HG02943 (cell line): ENCODE measurements around the gene RAP1GDS1.
"Not testable (repeated sequence)": the region's sequence is repeated elsewhere in the genome, so short reads cannot be mapped to it uniquely, and the experiment has no call there.

Experiments
- ATAC-seq: cut with Tn5 transposase; IDR thresholded peaks from one replicate; pipeline ENCODE4 v1.9.1; 2021; ENCODE audit warnings: mild to moderate bottlenecking, low read depth, moderate library complexity; ENCODE audit not compliant: unreplicated experiment

Gene RAP1GDS1

DNA sequence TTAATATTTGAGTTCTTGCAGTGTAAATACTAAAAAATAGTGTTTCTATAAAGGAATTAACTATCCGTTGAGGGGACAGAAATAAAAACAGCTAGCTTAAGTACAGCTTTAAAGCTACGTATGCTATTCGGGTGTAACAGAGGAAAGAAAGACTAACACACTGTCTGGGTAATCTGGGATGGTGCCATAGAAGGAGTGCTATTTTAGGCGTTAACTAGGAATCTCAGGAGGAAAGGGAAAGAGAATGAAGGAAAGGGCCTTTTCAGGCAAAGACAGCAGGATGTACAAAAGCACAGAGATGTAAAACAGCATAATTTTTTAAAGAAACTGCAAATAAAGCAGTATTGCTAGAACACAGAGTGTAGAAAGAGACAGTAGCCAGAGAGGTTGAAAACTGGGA is 161.8 kb downstream of the RAP1GDS1 start:
- ATAC-seq: no peak

DNA sequence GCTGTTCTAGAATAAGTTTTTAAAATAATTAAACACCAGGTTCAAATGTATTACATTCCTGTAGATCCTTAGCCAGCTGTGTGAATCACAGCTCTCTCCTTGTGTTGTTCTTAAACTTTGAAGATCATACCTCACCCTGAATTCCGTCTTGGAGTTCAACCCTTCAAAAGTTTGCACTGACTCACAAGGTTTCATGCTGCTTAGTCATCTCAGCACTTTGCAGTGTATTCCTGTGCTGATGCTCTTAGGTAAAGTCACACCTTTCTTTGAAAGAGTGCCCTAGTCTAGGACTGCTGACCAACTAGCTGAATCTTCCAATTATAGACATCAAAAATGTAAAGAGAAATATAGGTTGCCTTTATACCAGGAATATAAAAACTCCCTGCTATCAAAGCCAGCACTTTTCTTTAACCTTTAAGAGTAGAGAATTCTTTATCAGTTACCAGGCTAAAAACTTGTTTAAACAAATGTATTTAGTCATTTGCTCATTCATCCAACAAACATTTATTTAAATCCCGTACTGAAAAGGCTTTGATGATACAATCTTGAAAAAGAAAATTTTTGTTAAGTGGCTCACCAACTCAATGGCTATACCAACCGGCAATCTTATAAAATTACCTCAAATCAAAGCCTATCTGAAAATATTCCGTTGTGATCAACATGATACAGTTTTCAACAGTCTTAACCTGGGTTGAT is 169.7 kb downstream of the RAP1GDS1 start:
- ATAC-seq: no peak

DNA sequence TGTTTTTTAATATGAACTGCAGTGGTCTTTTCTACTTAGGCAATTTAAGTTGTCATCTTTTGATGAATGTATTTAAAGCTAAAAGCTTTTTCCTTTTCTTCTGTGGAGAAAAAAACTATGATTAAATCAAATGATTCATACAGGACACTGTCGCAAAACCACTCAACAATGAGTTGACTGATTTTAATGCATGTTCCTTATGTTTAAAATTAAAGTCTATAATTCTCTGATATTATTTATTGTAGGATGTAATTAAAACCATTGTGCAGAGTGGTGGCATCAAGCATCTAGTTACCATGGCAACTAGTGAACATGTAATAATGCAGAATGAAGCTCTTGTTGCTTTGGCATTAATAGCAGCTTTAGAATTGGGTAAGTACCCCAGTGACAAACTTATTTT is 172.5 kb downstream of the RAP1GDS1 start:
- ATAC-seq: no peak

DNA sequence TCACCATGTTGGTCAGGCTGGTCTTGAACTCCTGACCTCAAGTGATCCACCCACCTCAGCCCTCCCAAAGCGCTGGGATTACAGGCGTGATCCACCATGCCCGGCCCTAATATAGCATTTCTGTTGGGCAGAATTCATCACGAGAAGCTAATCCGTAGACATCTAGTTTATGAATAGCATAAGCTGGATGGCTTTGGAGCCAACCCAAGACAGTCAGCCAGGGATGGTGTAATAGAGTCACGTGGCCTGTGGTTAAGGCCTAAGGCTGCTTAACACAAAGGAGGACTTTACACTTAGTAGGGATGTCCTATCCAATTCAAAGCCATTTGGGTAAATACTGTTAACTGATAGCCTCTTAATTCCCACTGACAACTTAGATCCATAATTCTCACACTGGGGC is 173.6 kb downstream of the RAP1GDS1 start:
- ATAC-seq: no peak

DNA sequence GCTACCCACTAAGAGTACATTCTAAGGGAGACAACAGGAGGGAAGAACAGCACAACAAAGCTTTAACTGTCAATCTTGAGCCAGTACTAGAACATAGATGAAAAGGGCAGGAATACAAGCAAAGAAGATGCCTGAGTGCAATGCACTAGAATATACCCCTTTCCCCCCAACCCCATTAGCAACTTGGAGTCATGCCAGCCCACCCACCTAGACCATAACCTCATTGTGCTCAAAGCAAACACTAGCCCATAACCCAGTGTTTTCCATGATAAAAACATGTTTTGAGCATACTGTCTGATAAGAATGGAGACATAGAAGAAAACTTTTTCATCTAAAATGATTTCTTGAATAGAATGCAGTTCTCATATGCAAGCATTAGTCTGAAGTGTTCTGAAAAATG is 183.2 kb downstream of the RAP1GDS1 start:
- no peak for ATAC-seq

DNA sequence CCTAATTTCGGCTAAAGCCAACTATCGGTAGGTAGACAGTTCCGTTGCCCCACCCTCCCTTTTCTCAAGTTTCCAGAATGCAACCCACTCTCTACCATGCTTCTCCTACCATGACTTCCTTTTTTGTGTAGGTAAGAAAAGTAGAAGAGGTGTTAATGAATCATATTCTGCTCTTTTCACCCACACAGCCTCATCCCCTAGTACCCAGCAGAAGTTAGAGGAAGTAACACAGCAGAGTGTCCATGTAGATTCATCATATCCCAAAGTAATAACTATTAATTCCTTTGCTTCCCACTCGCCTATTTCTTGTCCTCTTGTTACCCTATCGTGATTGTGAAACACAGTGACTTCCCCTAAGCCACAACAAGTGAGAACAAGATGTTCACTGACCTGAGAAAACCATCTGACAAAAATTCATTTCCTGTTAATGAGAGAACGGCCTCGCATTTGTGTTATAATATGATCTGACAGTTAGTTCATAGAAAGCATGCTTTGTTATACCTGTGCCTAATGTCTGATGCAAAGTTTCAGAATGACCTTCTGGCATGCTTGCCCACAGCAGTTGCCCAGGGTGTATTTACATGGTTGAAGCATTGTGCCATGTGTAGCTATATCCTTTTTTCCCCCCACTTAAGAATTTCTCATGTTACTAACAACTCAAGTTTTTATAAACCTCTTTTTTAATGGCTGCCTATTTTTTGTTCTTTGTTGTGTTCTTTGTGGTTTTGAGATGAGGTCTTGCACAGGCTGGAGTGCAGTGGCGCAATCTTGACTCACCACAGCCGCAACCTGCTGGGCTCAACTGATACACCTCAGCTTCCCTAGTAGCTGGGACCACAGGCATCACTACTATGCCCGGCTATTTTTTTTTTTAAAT is 185.6 kb downstream of the RAP1GDS1 start:
- peak; percentile 66 for ATAC-seq

DNA sequence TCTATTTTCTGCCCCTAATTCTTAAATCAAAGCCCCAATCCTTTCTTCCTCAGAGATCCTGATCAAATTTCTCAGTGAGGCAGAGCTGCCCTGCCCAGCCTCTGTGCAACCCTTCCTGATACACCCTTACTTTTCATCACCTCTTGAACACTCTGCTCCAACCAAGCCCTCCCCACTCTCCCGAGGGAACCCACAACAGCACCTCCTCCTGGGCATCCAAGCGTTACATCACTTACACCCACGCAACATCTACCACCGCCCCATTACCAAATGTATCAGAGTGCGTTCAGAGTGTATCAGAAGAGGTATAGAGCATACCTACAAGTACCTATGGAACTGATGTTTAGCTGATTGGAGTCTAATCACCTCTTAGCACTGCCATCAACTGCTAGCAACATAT is 186.5 kb downstream of the RAP1GDS1 start:
- no peak for ATAC-seq

DNA sequence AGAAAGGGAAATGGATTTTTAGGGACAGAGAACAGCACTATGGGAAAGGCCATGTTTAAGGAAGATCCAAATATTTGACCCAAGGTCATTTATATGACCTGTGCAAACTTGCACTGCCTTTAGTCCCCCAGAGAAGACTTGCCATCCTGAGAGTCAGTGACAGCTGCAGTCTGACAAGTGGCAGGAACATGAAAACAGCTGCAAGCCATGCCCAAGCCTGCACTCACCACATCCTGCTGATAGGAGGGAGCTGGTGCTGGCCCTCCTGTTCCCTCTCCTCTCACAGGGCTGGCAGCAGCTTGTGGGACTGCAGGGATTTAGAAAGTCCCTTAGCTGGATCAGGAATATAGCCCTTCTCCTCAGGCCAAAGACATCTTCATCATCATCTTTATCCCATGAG is 187.7 kb downstream of the RAP1GDS1 start:
- ATAC-seq: peak; percentile 41

DNA sequence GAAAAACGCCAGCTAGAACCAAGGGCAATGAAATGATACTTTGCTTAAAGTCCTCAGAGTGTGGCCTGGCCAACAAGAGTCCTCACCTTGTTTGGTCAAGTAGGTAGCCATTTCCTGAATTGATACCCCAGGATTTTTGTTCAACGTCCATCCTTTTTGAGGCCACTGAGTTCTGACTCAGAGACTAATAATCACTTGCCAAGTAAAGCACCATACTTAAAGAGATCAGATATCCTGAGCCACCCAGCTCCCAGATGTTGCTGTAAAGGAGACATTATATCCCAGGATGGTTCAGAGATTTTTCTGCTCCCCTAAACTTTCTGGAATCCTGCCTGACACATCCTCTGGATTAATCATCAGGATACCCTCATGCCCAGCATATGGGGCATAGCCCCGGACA is 190.9 kb downstream of the RAP1GDS1 start:
- ATAC-seq: no peak

DNA sequence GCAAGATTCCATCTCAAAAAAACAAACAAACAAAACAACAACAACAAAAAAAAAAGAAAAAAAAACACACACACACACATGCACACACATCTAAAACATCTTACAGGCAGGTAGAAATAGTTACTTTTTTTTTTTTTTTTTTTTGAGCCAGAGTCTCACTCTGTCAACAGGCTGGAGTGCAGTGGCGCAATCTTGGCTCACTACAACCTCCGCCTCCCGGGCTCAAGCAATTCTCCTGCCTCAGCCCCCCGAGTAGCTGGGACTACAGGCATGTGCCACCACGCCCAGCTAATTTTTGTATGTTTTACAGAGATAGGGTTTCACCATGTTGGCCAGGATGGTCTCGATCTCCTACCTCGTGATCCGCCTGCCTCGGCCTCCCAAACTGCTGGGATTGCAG is 196.2 kb downstream of the RAP1GDS1 start:
- ATAC-seq: not testable (repeated sequence)

DNA sequence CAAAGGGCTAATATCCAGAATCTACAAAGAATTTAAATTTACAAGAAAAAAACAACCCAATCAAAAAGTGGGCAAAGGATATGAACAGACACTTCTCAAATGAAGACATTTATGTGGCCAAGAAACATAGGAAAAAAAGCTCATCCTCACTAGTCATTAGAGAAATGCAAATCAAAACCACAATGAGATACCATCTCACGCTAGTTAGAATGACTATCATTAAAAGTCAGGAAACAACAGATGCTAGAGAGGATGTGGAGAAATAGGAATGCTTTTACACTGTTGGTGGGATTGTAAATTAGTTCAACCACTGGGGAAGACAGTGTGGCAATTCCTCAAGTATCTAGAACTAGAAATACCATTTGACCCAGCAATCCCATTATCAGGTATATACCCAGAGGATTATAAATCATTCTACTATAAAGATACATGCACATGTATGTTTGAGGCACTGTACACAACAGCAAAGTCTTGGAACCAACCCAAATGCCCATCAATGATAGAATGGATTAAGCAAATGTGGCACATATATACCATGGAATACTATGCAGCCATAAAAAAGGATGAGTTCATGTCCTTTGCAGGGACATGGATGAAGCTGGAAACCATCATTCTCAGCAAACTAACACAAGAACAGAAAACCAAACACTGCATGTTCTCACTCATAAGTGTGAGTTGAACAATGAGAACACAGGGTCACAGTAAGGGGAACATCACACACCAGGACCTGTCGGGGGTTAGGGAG is 200.1 kb downstream of the RAP1GDS1 start:
- ATAC-seq: not testable (repeated sequence)

DNA sequence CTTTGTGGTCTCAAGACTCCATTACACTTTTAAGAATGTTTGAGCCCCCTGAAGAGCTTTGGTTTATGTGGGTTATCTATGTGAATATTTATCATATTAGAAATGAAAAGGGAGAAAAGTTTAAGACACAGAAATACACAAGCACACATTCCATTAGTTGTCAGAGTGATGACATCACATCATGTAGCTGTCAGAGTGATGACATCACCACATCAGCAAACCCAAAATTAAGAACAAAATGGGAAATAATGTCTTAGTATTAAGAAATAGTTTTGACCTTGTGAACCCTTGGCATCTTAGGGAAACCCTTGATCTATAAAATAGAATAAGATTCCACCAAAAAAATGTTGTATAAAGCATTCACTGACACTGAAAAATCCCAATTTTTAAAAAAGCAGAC is 201.3 kb downstream of the RAP1GDS1 start:
- no peak for ATAC-seq

DNA sequence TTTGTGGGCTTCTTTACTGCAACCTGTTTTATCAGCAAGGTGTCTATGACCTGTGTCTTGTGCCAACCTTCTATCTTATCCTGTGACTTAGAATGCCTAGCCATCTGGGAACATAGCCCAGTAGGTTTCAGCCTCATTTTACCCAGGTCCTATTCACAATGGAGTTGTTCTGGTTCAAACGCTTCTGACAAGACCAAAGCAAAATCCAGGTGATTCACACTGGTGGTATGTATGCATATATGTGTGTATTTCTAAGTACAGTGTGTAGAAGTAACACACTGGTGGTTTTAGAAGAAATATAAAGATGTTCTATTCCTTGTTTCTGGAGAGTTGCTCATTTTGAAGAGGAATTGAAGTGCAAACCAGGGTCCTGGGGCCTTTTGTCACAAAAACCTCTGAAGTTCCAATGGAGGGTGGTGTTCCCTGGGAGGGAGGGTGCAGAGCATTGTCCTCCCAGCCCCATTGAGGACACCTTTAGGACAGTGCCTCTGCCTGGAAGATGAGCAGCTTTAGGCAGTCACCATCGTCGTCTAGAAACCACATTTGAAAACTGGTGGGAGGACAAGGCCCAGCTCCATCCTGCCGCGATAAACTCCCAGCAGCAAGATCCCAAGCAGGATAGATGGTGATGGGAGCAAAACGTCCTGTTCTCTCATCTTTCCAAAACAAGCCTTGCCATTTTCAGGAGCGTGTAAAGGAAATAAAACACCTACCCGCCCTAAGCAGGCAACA is 205.8 kb downstream of the RAP1GDS1 start:
- peak; percentile 10 for ATAC-seq

DNA sequence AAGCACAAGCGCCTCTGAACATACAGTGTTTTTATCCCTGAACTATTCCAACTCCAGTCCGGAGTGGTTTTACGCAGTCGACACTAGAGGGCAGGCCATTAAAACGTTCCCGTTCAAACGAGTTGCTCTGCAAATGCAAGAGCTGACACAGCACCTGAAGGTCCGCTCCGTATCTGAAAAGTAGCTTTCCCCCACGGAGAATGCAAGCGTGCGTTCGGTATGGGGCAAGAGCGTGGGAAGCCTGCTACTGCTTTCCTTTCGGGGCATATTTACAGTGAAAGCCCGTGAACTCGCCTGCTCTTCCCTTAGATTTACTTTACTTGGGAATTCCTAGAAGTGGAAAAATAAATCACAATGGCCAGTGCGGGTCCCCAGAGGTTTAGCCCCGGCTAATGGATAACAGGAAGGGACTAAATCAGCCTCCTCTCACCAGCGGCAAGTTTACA is 206.5 kb downstream of the RAP1GDS1 start:
- ATAC-seq: peak; percentile 96

DNA sequence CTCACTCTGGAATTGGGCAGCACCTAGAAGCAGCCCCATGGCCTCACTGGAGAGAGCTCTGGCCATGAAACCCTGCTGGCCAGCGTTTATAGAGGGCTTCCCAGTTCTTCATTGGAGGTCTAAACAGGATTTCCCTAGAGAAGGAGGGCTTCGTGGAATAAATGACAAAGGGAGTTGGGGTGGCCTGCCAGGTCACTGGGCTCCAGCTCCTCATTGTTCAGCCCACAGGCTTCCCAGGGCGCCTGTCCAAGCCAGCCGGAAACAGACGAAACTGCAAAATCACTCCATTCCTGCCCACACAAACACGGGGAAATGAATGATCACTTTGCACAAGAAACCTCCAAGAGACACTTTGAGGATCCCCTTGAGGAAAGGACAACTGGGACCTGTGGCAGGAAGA is 207.5 kb downstream of the RAP1GDS1 start:
- no peak for ATAC-seq

DNA sequence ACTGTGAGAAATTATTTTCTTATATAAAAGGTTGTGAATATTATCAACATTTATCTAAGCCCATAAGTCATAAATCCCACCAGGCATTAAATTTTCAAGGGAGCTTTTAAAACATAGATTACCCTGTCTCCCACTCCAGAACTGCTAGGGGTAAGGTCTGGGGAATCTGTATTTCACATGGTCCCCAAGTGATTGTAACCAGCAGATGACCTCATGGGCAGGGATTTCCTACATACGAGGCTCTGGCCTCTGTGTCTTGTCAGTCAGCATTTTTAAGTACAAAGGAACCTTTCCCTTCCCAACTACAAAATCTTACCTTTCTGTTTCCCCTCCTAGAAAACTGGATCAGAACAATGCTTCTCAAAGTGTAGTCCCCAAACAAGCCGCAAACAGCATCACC is 208.6 kb downstream of the RAP1GDS1 start:
- ATAC-seq: no peak

DNA sequence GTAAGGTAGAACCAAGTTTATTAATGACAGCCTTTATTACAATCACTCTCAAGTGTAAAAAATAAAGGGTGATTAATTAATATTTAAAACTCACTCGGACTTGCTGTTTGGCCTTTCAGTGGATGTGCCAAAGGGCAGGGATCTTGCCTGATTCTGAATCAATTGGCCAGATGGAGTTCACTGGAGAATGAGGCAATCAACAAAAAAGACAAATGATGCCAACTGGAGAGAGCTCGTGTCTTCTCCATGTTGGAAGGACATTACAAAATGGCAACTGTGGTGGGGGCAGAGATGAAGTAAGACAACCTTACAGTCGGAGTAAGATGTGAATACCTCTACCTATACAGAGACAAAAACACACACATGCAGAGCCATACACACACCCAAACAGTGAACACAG is 209.2 kb downstream of the RAP1GDS1 start:
- ATAC-seq: no peak

DNA sequence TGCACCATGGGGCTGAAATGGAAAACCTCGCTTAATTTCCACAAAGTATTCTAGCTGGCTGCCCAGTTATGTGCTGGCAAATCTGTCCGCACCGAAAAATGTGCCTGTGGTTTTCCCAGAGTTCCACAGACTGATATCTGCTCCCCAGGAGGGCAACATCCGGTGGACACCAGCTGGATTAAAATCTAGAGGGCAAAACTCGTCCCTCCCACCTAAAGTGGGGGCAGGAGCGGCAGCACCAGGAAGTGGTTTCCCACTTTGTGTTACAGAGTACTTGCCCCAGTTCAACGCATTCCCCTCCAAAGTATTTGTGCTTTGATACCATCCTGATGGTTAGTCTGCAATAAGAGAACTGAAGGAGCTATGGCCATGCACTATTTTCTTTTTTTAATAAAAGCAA is 209.6 kb downstream of the RAP1GDS1 start:
- ATAC-seq: no peak

DNA sequence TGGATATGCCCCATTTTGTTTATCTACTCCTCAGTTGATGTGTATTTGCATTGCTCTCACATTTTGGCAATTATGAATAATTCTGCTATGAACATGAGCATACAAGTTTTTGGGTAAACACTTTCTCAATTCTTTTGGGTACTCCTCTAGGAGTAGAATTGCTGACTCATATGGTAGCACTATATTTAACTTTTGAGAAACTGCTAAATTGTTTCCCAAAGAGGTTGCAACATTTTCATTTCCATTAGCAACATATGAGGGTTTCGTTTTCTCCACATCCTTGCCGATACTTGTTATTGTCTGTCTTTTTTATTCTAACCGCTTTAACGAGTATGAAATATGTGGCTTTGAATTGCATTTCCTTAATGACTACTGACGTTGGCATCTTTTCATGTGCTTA is 211.9 kb downstream of the RAP1GDS1 start:
- no peak for ATAC-seq

DNA sequence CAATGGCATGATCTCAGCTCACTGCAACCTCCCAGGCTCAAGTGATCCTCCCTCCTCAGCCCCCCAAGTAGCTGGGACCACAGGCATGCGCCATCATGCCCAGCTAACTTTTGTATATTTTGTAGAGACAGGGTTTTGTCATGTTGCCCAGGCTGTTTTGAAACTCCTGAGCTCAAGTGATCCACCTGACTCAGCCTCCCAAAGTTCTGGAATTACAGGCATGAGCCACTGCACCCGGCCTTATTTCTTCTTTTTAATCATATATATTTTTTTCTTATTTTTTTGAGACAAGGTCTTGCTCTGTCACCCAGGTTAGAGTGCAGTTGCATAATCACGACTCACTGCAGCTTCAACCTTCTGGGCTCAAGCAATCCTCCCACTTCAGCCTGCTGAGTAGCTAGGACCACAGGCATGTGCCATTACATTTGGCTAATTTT is 213.2 kb downstream of the RAP1GDS1 start:
- no peak for ATAC-seq
